Activated CD4-positive, alpha-beta T cell treated with anti-CD3 and anti-CD28 coated beads, Interleukin-2, amount 50 U/mL, for 4 hours (primary cell): Measurements from ENCODE around the gene NOG.

ENCODE experiments used
- DNase-seq, 2 experiments: peaks; one replicate each; pipeline ENCODE4 v3.0.0-alpha.2; 2020

NOG gene

DNA sequence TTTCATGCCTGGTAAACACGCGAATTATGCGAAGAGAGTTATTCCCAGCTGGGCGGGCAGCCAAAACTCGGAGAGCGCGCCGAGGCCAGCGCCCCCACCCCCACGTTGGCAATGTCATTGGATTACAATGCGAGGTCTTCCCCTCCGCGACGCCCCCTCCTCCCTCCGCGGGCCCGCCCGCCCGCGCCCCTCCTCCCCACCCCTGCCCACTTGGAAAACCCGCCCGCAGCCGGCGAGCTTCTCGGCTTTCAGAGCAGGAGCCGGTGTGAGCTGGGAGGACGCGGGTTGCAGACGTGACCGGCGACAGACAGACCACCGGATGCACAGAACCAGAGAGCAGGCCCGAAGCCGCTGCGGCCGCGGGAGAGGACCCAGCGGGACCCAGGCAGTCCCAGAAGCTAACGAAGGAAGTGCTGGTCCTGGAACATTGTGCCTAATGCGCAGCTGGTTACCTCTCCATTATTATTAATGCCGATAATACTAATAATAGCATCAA lies 4.0 kb downstream of the NOG start:
- peak in 1 of 2 experiments; percentile 13 for DNase-seq

DNA sequence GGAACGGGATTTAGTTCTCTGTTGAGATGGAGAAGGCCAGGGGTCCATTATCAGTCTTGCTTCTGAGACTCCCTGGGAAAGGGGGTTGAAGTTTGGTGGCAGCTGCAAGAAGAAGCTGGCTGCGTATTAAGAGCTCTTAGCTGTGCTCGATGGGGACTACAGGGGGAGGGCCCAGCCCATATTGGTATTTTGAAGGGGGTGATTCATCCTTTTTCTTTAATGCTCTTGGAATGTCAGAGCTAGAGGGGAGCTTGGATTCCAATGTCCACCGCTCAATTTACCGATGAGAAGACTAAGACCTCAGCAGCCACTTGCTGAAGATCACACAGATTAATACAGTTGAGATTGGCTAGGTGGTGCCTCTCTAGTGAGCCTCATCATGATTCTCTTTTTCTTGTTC lies 5.0 kb downstream of the NOG start:
- no peak for DNase-seq

DNA sequence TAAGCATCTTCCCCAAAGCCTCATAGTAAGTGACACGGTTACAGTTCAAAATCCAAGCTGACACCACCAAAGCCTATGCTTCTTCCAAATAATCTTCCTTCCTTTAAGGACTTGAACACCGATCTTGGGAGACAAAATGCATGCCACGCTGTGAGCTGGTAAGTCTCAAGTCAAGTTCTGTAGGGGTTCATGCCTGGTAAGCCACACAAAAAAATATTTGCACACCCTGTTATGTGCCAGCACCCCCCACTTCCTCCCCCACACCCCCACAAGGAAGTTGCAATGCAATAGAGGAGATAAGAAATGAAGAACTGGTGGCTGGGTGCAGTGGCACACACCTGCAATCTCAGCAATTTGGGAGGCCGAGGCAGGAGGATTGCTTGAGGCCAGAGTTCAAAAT lies 5.6 kb downstream of the NOG start:
- DNase-seq: no peak

DNA sequence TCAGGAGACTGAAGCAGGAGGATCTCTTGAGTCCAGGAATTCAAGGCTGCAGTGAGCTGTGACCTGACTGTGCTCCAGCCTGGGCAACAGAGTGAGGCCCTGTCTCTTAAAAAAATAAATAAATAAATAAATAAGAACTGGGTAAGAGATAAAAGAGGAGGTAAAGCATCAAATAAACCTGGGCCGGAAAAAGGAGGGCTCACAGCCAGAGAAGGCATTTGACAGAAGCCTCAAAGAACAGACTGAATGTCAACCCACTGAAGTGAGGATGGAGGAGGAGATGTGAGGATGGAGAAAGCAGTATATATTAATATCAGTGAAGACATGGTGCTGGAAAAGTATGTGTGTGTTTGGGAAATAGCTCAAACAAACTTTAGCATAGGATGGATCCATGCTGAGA lies 6.1 kb downstream of the NOG start:
- no peak for DNase-seq

DNA sequence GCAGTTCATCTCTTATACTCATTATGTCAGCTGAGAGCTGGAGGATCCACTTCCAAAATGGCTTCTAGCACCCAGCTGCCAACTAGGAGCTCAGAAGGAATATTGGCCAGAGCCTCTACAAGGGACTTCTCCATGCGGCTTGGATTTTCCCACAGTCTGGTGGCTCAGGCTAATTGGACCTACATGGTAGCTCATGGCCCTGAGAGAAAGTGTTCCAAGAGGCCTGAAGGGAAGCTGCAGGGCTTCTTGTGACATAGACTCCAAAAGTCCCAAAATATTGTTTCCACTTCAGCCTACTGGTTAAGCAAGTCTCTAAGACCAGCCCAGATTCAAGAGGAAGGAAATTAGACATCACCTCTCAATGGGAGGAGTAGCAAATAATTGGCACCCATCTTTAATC lies 6.8 kb downstream of the NOG start:
- DNase-seq: no peak

DNA sequence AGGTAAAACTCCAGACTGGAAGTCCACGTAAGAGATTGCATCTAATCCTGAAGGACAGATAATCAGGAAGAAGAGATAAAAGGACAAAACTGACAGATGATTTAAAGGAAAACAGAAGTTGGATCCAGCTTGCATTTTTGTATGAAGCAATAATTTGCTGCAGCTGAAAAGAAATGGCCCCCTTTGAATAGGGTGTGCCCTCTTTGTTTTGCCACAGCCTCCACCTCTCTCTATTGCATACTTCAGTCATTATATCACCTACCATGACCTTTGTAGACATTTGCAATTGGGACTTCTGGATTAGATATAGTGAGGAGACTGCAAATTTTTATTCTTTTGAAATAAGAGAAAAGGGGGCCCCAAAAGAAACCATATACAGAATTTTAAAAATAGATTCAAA lies 8.1 kb downstream of the NOG start:
- DNase-seq: no peak

DNA sequence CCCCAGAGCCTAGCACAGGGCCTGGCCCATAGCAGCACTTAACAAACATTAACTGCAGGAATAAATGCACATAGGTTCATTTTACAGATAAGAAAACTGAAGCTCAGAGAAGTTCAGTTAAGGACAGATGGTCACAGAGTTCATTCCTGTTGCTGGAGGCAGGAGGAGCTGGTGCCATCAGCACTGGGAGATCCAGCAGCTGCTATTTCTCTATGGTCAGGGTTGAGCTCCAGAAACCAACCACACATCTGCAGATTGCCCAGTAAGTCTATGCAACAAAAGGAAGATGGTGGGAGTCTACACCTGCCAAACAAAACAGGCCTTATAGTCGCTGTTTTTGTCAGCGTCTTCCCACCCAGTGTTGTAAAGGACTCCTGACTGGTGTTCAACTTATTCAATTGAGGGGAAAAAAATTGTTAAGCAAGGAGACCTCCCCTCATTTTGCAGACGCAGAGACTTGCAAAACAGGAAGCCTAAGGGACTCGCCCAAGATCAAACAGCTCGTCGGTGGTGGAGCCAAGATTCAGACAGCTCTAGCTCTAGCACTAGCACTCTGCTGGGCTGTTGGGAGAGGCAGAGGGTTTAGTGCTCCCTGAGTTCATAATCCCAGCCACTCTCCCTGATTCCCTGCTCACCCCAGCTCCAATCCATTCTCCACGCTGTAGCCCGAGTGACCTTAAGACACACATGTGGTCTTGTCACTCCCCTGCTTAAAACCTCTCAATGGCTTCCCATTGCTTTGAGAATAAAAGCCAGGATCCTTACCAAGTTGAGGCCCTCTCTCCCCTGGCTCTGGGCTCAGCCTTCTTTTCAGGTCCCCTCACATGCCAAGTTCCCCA lies 9.0 kb downstream of the NOG start:
- peak; percentile 12 to 26 for DNase-seq

DNA sequence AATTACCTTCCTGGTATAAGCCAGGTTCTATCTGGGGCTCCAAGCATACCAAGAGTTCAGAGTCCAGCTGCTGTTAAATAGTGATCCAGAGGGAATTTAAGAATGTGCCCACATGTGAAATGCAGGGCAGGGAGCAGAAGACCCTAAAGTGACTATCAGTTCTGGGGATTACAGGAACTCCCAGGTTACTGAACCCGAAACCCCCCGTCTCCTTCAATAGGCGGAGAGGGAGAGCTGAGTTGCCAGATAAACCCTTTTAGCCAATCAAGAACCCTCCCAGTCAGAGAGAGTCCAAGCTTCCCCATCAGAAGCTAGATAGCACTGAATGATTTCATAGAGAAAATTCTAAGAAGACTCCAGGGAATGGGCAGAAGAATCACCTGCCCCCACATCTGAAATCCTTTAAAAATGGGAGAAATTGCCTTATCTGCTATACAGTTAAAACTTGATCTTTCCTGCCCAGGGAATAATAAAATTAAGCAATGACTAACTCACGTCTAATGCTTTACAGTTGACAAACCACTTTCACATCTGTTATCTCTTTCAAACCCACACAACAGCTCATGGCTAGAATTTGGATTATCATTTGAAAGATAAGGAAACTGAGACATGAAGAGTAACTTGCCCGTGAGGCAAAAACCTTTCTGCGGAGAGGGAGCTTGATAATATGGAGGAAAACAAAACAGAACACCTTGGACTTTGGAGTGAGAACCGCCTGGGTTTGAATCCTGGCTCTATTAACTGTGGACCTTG lies 10.2 kb downstream of the NOG start:
- DNase-seq: no peak

DNA sequence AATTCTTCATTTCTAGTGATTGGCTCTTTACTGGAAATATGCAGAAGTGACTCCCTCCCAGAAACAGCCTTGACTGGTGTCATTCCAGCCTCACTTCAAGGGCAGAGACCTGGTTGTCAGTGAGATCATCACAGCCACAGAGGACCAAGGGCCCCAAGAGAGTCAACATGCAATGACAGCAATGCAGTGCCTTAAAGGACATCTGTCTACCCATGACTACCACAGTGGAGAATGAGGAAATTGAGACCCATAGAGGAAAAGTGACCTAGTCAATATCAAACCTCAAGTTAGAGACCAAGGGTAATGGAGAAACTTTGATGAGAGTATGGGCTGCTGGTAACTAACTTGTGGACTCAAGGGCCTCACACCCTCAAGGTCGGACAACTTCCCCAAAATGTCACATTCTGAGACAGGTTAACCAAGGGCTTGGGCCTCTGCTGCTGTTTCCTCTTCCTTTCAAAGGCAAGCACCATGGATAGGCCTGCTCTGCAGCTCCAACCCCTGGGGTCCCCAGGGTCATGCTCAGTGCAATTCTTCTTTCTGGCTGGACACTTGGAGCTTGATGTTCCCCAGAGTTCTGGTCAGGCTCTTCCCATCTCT lies 11.3 kb downstream of the NOG start:
- no peak for DNase-seq

DNA sequence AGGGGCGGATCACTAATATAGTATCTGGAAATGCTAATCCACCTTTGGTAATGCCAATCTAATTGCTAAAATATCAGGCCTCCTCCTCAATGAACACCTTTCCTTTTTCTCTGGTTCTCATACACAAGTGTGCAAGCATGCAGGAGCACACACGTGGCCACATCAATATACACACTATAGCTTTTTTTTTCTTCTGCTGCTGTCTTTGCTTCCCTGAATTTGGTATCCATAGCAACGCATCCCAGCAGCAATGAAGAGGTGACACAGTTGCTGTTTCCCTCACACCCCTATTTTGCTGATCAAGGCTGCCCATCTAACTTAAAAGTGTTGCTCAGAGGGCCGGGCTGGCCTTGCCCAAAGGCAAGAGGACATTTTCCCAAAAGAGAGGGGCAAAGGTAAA lies 15.4 kb downstream of the NOG start:
- no peak for DNase-seq

DNA sequence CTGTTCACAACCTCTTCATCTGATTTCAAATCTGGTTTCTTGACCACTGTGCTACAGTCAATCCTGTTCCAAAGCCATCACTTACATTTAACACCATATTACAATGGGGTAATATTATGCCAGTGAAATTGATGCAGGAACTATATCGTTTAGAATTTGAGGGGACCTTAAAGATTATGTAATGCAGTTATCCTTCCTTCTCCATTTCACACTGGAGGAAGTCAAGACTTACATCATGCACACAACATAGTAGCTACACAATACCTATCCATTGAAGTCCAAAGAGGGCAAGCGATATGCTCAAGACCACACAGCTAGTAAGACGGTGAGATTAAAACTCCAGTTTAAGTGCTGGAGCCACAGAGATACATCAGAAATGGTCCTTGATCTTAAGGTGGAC lies 16.8 kb downstream of the NOG start:
- no peak for DNase-seq

DNA sequence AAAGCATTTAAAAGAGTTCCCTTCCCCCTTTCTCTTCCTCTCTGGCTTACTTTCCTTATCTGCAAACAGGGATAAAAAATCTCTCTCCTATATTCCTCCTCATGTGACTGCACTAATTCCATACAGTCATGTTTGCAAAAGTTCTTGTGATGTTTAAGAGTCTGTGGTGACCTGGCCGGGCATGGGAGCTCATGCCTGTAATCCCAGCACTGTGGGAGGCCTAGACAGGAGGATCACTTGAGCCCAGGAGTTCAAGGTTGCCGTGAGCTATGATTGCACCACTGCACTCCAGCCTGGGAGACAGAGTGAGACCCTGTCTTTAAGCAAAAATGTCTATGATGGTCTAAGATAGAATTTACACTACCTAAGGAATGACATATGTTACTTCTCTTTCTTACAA lies 19.6 kb downstream of the NOG start:
- no peak for DNase-seq

DNA sequence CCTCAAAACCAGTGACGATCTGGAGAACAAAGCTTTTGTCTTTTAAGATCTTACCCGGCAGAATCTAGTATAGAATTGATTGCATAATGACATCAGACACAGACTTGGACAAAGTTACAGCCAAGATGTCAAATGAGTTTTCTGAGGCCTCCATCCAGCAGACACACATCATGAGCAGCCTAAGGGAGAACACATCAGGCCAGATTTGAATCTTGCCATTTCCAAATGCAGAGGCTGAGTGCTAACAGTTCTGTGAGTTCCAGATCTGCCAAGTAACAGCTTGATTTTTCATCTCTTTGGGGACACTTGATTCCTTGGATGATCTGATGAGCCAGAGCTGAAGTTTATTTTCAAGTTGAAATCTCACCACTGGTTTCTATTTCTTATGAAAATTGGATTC lies 21.0 kb downstream of the NOG start:
- no peak for DNase-seq

DNA sequence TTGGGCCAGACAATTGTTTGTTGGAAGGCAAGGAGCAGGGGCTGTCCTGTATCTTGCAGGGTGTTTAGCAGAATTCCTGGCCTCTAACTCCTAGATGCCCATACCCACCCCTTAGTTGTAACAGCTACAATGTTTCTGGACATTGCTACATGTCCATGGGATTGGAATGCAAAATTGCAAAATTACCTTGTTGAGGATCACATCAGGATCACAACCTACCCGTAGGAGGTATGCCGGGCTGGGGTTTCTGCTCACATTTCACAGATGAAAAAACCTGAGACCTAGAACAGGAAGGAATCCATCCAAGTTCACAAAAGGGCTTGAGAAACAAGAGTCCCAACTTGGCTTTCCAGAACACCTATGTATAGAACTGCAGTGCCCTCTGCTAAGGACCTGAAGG lies 22.7 kb downstream of the NOG start:
- DNase-seq: no peak

DNA sequence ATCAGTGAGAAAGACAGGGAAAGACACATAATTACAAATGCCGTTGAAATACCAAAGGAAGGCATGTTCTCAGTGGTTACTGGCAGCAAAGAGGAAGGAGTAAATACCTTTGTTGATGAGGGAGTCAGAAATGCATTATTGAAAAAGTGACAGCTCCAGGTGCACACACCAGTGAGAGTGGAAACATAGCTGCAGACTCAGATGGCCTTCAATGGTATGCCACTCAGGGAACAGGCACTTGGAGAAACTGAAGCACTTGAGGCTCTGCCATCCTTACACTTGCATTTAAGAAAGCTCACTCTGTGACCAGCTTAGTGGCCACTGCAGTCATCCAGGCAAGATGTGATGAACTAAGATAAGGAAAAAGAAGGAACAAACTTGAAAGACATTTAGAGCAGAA lies 29.9 kb downstream of the NOG start:
- no peak for DNase-seq

DNA sequence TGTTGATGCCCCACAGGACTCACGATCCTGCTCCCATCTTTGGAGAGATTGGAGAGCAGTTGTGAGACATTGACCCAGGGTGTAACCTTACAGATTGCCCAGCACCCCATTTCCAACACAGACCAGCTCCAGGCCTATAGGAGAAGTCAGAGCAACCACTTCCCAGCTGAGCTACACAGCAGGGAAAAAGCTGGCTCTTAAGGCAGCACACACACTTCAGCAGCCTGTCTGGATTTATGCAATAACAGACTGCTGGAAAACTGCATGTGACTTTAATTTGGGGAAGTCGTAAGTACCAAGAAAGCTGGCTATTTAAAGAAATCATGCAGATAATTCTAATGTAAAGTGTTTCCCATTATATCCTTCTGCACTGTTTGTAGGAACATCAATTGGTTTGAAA lies 30.8 kb downstream of the NOG start:
- no peak for DNase-seq

DNA sequence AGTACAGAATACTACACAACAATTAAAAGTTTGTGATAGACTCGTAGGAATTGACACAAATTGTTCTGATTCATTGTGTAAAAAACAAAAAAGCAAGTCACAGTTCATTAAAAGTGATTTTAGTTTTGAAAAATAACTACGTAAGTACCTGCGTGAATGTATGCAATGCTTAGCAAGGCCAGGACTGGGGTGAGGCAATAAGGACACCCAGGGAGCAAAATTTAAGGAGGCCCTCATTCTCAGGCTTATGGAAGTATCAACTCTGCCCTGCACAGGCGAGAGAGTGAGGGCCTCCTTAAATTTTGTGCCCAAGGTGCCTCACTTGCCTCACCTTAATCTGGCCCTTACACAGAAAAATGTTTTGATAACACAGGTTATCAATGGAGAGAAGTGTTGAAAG lies 31.4 kb downstream of the NOG start:
- no peak for DNase-seq

DNA sequence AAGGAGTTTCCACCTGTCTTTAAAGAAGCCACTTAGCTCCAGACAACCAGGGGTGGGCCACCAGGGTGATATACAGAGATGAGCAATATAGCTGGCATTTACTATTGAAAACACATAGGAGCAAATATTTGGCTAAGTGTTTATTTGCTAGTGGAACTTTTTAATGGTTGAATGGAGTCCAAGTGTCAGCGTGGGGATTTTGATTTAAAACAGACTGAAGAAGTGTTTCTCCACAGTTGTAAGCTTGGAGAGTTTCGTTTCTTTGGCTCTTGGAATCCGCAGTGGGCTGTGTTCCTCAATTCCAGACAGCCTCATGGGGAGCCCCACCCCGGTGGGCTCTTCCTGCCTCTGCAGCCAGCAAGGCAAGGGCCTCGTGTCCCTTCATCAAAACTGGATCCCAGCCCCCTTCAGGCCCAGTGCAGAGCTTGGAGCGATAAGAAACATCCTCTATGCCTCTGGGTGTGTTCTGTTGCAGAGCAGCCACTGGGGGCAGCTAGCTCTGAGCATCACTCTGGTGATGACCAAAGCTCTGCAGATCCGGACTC lies 36.1 kb downstream of the NOG start:
- DNase-seq: no peak

DNA sequence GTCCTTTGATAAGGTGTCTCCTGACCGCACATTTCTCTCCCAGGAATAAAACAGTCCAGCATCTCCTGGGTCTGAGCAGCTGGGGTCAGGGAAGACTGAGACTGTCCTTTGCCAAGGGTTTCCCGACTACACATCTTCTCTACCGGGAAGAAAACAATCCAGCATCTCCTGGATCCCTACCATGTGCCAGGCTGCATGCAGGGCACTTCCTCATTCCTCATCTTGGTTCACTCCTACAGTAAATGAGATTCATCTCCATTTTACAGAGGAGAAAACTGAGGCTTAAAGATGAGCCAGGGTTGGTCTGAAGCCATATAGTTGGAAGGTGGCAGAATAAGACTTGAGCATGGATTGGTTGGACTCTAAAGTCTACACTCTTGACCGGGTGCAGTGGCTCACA lies 36.7 kb downstream of the NOG start:
- no peak for DNase-seq

DNA sequence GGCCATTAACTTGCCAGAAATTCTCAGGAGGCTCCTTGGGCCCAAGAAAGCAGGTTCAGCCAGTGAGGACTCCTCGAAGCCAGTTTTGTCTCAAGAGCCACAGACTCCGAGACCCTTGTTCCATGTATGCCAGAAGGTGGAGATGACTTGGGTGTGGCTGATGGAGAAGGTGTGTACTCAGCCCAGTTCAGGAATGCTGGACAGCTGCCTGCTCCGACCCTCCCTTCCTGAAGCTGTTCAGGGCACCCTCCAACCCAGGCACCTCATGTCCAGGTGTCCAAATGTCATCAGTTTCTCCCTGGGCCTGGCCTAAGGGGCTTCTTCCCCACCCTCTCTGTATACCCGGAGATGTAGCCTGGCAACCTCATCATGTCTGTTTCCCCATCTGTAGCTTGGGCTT lies 40.2 kb downstream of the NOG start:
- DNase-seq: no peak

DNA sequence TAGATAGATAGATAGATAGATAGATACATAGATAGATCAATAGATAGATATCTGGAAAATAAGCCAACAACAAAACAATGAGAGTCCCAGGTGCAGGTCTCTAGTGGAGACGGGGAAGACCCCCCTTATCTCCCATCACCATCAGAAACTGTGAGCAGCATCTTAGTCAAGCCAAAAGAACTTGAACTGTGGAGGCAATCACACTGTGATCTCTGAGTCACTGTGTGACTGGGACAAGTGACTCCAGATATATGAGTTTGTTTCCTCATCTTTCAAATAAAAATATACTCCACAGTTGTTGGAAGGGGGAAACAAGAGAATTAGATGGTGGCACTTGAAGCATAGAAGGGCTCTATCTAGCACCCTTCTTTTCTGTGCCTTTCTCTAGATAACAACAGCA lies 42.1 kb downstream of the NOG start:
- DNase-seq: no peak

DNA sequence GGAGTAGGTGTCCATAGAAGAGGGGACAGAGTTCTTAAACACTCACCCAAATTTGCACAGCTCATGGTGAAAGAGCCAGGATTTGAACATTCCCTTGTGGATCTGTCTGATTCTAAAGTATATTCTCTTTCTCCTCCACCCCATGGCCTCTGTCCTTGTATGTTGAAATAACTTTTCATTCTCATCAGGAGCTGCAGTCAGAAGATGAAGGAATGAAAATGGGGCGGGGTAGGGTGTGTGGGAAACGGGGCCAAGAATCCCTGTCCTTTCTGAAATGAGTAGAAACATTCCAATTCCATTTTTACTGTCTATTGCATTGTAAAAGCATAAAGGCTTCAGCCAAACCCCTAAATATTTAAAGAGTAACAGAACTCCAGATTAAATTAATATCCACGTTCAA lies 42.8 kb downstream of the NOG start:
- no peak for DNase-seq

DNA sequence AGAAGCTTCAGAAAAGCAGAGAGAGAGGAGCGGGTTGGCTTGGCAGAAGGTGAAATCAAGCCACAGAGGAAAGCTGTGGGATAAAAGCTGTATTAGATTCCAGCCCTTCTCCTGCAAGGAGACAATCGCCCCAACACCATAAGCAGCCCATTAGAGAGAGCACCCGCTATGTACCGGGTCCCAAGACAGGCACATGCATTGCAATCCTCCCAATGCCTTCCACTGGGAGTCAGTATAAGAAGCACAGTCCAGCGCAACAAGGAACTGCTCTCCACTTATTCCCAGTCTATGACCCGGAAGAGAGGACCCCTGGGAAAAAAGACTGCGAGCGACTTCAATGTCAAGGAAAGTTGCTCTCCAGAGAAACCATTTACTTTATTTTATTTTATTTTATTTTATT lies 43.8 kb downstream of the NOG start:
- no peak for DNase-seq

DNA sequence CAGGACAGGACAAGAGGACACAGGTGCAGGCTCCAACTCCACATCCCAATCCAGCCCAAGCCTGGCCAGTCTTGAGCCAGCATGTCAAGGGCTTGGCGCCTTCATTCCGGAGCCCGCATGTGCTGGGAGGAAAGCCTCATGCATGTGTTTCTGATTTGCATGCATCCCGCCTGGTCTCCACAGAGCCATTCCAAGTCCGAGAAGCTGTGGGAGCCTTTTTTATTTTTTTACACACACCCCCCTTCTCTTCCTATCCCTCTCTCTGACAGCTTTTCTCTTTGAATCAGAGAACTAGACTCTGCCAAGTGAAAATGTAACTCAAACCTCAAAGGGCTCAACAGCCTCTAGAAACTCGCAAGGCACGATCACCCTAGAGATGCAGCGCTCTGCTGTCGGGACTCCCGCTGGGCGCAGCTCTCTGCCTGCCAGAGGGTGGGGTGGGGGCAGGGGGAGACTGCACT lies 45.1 kb downstream of the NOG start:
- DNase-seq: no peak
